ACHN (cell line): ENCODE results near the gene CTNND2.
"Not testable (repeated sequence)": the region's sequence is repeated elsewhere in the genome, so short reads cannot be mapped to it uniquely, and the experiment has no call there.

ENCODE experiments used
- DNase-seq: peaks from one replicate; pipeline ENCODE4 v3.0.0-alpha.2; 2015
- in situ Hi-C: cut with HindIII; loops from 2 replicates; pipeline ENCODE4 v1.10.0; 2017; ENCODE audit warnings: low sequenced_read_pairs, low pct_ligation_motif_present, low pct_unique_long_range_greater_than_20kb

Gene CTNND2

GRCh38 chr5:11617080-11617479, 287.2 kb downstream of the CTNND2 start:
- in situ Hi-C loops: no loop called here
- no peak for DNase-seq

- in situ Hi-C loops, DNase-seq: not testable (repeated sequence)
These were observed 287.6 kb downstream of the CTNND2 start for GRCh38 chr5:11616624-11617023.

GRCh38 chr5:11611011-11611410, 293.2 kb downstream of the CTNND2 start:
- in situ Hi-C loops: no loop called here
- DNase-seq: no peak

- no peak for DNase-seq
- in situ Hi-C loops: no loop called here
These were observed 294.5 kb downstream of the CTNND2 start for GRCh38 chr5:11609570-11610303.

GRCh38 chr5:11608530-11608929, 295.7 kb downstream of the CTNND2 start:
- no peak for DNase-seq
- in situ Hi-C loops: no loop called here

GRCh38 chr5:11607944-11608483, 296.2 kb downstream of the CTNND2 start:
- no peak for DNase-seq
- in situ Hi-C loops: no loop called here

- DNase-seq: no peak
- in situ Hi-C loops: no loop called here
These were observed 301.9 kb downstream of the CTNND2 start for GRCh38 chr5:11602298-11602697.

GRCh38 chr5:11599499-11599898, 304.7 kb downstream of the CTNND2 start:
- in situ Hi-C loops: no loop called here
- no peak for DNase-seq

- DNase-seq: no peak
- in situ Hi-C loops: no loop called here
These were observed 307.6 kb downstream of the CTNND2 start for GRCh38 chr5:11596657-11597071.

- no peak for DNase-seq
- in situ Hi-C loops: no loop called here
These were observed 308.1 kb downstream of the CTNND2 start for GRCh38 chr5:11596185-11596584.

- in situ Hi-C loops: no loop called here
- no peak for DNase-seq
These were observed 309.2 kb downstream of the CTNND2 start for GRCh38 chr5:11595045-11595444.

- in situ Hi-C loops: no loop called here
- DNase-seq: no peak
These were observed 310.2 kb downstream of the CTNND2 start for GRCh38 chr5:11594021-11594420.

GRCh38 chr5:11590475-11590874, 313.8 kb downstream of the CTNND2 start:
- DNase-seq: no peak

GRCh38 chr5:11588803-11589202, 315.4 kb downstream of the CTNND2 start:
- in situ Hi-C loops: no loop called here
- DNase-seq: no peak

More at GRCh38 chr5:11590475-11590874, 313.8 kb downstream of the CTNND2 start:
- in situ Hi-C loops: no loop called here

GRCh38 chr5:11584017-11584416, 320.2 kb downstream of the CTNND2 start:
- in situ Hi-C loops: no loop called here
- DNase-seq: no peak

GRCh38 chr5:11579351-11579750, 324.9 kb downstream of the CTNND2 start:
- in situ Hi-C loops: no loop called here
- DNase-seq: no peak

GRCh38 chr5:11574787-11575186, 329.5 kb downstream of the CTNND2 start:
- DNase-seq: no peak
- in situ Hi-C loops: no loop called here

GRCh38 chr5:11573140-11573992, 330.9 kb downstream of the CTNND2 start:
- in situ Hi-C loops: no loop called here

GRCh38 chr5:11564706-11565105, 339.5 kb downstream of the CTNND2 start:
- DNase-seq: no peak
- in situ Hi-C loops: no loop called here

More at GRCh38 chr5:11573140-11573992, 330.9 kb downstream of the CTNND2 start:
- DNase-seq: no peak
